HEK293 (cell line): ENCODE measurements around the gene LCOR.

Experiments
- CTCF ChIA-PET: fragments of 350-600 bp; formaldehyde crosslinking; extraction: SDS; loops from one replicate; lab custom pipeline; 2021; ENCODE audit warnings: antibody characterized with exemption; lab: Yijun Ruan, JAX
- POLR2A ChIA-PET: fragments of 300-600 bp; formaldehyde crosslinking; extraction: SDS; loops from one replicate; lab custom pipeline; 2020; ENCODE audit warnings: antibody characterized with exemption, inconsistent platforms; lab: Yijun Ruan, JAX
- H3K27ac ChIP-seq: fragments of 200-500 bp; sonication (Bioruptor generic); 2 replicates; pipeline ENCODE4 v1.5.1; 2014; ENCODE audit warnings: low read depth, low read length, control low read depth, inconsistent platforms; ENCODE audit errors: extremely low read depth
- H3K36me3 ChIP-seq, 2 experiments: fragments of 200-500 bp in 1 of 2; sonication (Bioruptor generic) in 1 of 2; 1 replicate in 1 of 2; 2 replicates in 1 of 2; pipeline ENCODE4 v1.5.1; 2014 to 2017; ENCODE audit warnings: inconsistent platforms in 2 of 2, low read length in 2 of 2; ENCODE audit not compliant: control insufficient read depth in 2 of 2, insufficient read depth in 1 of 2
- H3K4me1 ChIP-seq: fragments of 200-500 bp; sonication (Bioruptor generic); 2 replicates; pipeline ENCODE4 v1.5.1; 2014; ENCODE audit warnings: mild to moderate bottlenecking, low read length, inconsistent platforms; ENCODE audit not compliant: control insufficient read depth, insufficient read depth
- H3K4me3 ChIP-seq: 2 replicates; pipeline ENCODE4 v1.5.1; 2011; ENCODE audit warnings: low read depth, mild to moderate bottlenecking, control low read depth, low read length, moderate library complexity
- H3K9me3 ChIP-seq: fragments of 200-500 bp; sonication (Bioruptor generic); 2 replicates; pipeline ENCODE4 v1.5.1; 2014; ENCODE audit warnings: low read depth, low read length, inconsistent platforms; ENCODE audit not compliant: control insufficient read depth, insufficient read depth
- GLIS1 ChIP-seq: fragments of 450-650 bp; formaldehyde crosslinking; IDR thresholded peaks from 2 replicates; pipeline ENCODE4 v1.5.1; 2016; ENCODE audit warnings: missing biosample characterization, missing genetic modification characterization
- GLIS2 ChIP-seq: fragments of 450-650 bp; formaldehyde crosslinking; IDR thresholded peaks from 2 replicates; pipeline ENCODE4 v1.5.1; 2016; ENCODE audit warnings: missing biosample characterization, missing genetic modification characterization
- HOXD13 ChIP-seq: sonication (generic); formaldehyde crosslinking; IDR thresholded peaks from 2 replicates; pipeline ENCODE4 v1.8.0; 2022; ENCODE audit warnings: missing genetic modification reagents, borderline replicate concordance
- RBAK ChIP-seq: fragments of 450-650 bp; formaldehyde crosslinking; IDR thresholded peaks from 2 replicates; pipeline ENCODE4 v1.5.1; 2016; ENCODE audit warnings: missing biosample characterization, missing genetic modification characterization
- ZBTB17 ChIP-seq: fragments of 450-650 bp; formaldehyde crosslinking; IDR thresholded peaks from 2 replicates; pipeline ENCODE4 v1.5.1; 2016; ENCODE audit warnings: missing biosample characterization, missing genetic modification characterization
- ZEB2 ChIP-seq: fragments of 450-650 bp; formaldehyde crosslinking; IDR thresholded peaks from 2 replicates; pipeline ENCODE4 v1.5.1; 2016; ENCODE audit warnings: missing biosample characterization, missing genetic modification characterization
- ZFHX2 ChIP-seq: fragments of 450-650 bp; formaldehyde crosslinking; conservative IDR thresholded peaks from 2 replicates; pipeline ENCODE4 v1.5.1; 2016; ENCODE audit warnings: missing biosample characterization, missing genetic modification characterization
- ZNF175 ChIP-seq: fragments of 450-650 bp; formaldehyde crosslinking; IDR thresholded peaks from 2 replicates; pipeline ENCODE4 v1.5.1; 2016; ENCODE audit warnings: missing biosample characterization, missing genetic modification characterization
- ZNF324 ChIP-seq: fragments of 450-650 bp; formaldehyde crosslinking; IDR thresholded peaks from 2 replicates; pipeline ENCODE4 v1.5.1; 2016; ENCODE audit warnings: missing biosample characterization, missing genetic modification characterization
- ZNF404 ChIP-seq: fragments of 450-650 bp; formaldehyde crosslinking; IDR thresholded peaks from 2 replicates; pipeline ENCODE4 v1.5.1; 2017; ENCODE audit warnings: missing biosample characterization, missing genetic modification characterization
- ZNF416 ChIP-seq: fragments of 450-650 bp; formaldehyde crosslinking; IDR thresholded peaks from 2 replicates; pipeline ENCODE4 v1.5.1; 2016; ENCODE audit warnings: missing biosample characterization, missing genetic modification characterization
- ZNF501 ChIP-seq: fragments of 450-650 bp; formaldehyde crosslinking; IDR thresholded peaks from 2 replicates; pipeline ENCODE4 v1.5.1; 2016; ENCODE audit warnings: missing biosample characterization, missing genetic modification characterization
- ZNF521 ChIP-seq: fragments of 450-650 bp; formaldehyde crosslinking; IDR thresholded peaks from 2 replicates; pipeline ENCODE4 v1.5.1; 2017; ENCODE audit warnings: missing biosample characterization, mild to moderate bottlenecking, missing genetic modification characterization
- ZNF549 ChIP-seq: fragments of 450-650 bp; IDR thresholded peaks from 2 replicates; pipeline ENCODE4 v1.5.1; 2018; ENCODE audit warnings: missing biosample characterization, missing genetic modification characterization, mild to moderate bottlenecking, inconsistent platforms, moderate library complexity
- ZNF571 ChIP-seq: fragments of 450-650 bp; formaldehyde crosslinking; IDR thresholded peaks from 2 replicates; pipeline ENCODE4 v1.5.0; 2017; ENCODE audit warnings: missing biosample characterization, missing genetic modification characterization
- ZNF600 ChIP-seq: fragments of 450-650 bp; formaldehyde crosslinking; IDR thresholded peaks from 2 replicates; pipeline ENCODE4 v1.5.1; 2016; ENCODE audit warnings: missing biosample characterization, missing genetic modification characterization
- ZNF654 ChIP-seq: fragments of 450-650 bp; formaldehyde crosslinking; IDR thresholded peaks from 2 replicates; pipeline ENCODE4 v1.5.1; 2016; ENCODE audit warnings: low read depth, missing biosample characterization, missing genetic modification characterization
- ZNF664 ChIP-seq: fragments of 450-650 bp; formaldehyde crosslinking; IDR thresholded peaks from 2 replicates; pipeline ENCODE4 v1.5.1; 2016; ENCODE audit warnings: missing biosample characterization, missing genetic modification characterization
- ZNF785 ChIP-seq: fragments of 450-650 bp; formaldehyde crosslinking; IDR thresholded peaks from 2 replicates; pipeline ENCODE4 v1.5.1; 2016; ENCODE audit warnings: missing biosample characterization, missing genetic modification characterization
- ZNF792 ChIP-seq: fragments of 450-650 bp; formaldehyde crosslinking; IDR thresholded peaks from 2 replicates; pipeline ENCODE4 v1.5.1; 2016; ENCODE audit warnings: missing biosample characterization, missing genetic modification characterization
- TF ChIP-seq, protein P1 (sequence below): fragments of 450-650 bp; formaldehyde crosslinking; IDR thresholded peaks from 2 replicates; pipeline ENCODE4 v1.5.1; 2017; ENCODE audit warnings: missing biosample characterization, missing genetic modification characterization
- TF ChIP-seq, protein P2 (sequence below): fragments of 450-650 bp; formaldehyde crosslinking; IDR thresholded peaks from 2 replicates; pipeline ENCODE4 v1.5.1; 2017; ENCODE audit warnings: missing biosample characterization, missing genetic modification characterization

The LCOR gene

DNA sequence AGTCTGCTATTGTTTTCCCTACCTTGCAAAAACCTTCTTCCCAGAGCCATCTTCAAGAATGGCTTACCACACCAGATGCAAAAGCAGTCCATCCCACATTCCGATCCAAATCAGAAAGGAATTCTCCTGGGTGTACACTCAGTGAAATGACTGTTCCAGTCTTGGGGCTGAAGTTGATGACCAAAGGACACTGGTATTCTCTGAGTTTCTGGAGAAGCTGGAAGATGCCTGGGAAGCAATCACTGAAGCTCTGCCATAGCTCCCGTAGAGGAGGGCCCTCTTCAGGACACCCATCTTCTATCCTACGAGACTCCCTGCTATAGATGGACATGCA is 155.7 kb downstream of the LCOR start:
- H3K4me1 ChIP-seq, result no peaks in the 10 kb centered on the region
- TF ChIP-seq ZNF521 (no peak), ZNF571 (no peak)
- TF ChIP-seq, all 188 proteins: peak for 0
- no peaks in the 10 kb centered on the region for H3K36me3 ChIP-seq
- ChIA-PET POLR2A (no interaction called here), CTCF (interaction anchor here (0.6 to 1.2 kb wide), 2 partner anchors 38 to 968 kb away, joined by 3 to 7 read pairs; no protein-coding TSS in a partner anchor)
- no peak overlapping the region for H3K27ac ChIP-seq
- no peaks in the 10 kb centered on the region for H3K9me3 ChIP-seq
- no peak overlapping the region for H3K4me3 ChIP-seq

DNA sequence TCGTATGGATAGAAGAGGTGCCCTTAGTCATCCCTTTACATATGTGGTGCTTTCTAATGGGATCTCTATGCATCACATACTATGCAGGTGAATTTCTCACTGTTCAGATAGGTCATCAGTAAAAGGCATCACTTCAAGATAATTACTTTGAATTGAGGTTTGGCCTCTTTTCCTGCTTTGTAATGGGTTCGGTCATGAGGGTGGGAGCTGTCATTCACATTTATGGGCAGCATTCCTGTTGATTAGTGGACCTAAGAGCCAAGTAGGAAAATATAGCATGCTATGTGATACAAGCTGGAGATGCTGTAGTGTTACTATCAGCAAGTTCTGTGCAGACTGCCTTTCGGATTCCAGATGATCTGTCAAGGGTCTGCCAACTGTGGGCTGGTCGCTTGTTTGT is 156.3 kb downstream of the LCOR start:
- Histone ChIP-seq H3K4me1 (no peaks in the 10 kb centered on the region), H3K27ac (no peak overlapping the region), H3K9me3 (no peaks in the 10 kb centered on the region), H3K4me3 (no peak overlapping the region), H3K36me3 (no peaks in the 10 kb centered on the region)
- ChIA-PET POLR2A (no interaction called here), CTCF (no interaction called here)
- no peak for TF ChIP-seq ZNF324 (tag by site-specific recombination)
- 0 out of 2 replicates have a peak, but pooled peaks have one; percentile 14 for TF ChIP-seq ZBTB17 (tag by site-specific recombination)

DNA sequence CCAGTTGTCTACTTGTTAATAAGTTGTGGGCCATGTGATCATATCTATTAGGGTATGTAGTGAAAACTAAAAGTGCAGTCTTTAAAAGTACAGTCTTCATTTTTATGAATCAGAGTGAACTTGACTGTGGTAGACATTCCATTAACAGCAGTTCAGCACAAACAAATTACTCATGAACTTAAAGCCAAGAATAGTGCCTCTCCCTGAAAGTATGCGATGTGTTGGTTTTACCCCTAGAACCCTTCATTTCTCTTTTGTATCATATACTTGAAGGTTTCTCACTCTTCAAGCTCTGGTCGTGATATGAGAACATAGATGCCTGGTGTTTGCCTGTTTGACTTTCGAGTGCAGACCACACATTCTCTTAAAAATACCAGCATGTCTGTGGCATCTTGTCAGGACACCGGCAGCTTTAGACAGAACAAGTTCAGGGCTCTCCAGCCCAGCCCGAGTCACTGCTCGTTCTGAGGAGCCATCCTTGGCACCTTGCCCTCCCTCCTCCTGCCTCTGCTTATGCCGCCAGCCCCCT is 159.3 kb downstream of the LCOR start:
- Histone ChIP-seq H3K9me3 (no peaks in the 10 kb centered on the region), H3K36me3 (no peaks in the 10 kb centered on the region), H3K27ac (no peak overlapping the region), H3K4me1 (peaks cover 9% of the 10 kb centered on the region), H3K4me3 (no peak overlapping the region)
- POLR2A ChIA-PET, result no interaction called here
- CTCF ChIA-PET, result interaction anchor here (1.2 to 2.5 kb wide), 2 partner anchors 34 to 45 kb away, joined by 6 to 9 read pairs; no protein-coding TSS in a partner anchor
- TF ChIP-seq, protein P1, sequence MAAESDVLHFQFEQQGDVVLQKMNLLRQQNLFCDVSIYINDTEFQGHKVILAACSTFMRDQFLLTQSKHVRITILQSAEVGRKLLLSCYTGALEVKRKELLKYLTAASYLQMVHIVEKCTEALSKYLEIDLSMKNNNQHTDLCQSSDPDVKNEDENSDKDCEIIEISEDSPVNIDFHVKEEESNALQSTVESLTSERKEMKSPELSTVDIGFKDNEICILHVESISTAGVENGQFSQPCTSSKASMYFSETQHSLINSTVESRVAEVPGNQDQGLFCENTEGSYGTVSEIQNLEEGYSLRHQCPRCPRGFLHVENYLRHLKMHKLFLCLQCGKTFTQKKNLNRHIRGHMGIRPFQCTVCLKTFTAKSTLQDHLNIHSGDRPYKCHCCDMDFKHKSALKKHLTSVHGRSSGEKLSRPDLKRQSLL (tag by site-specific recombination), result no peak
- TF ChIP-seq GLIS2 (tag by site-specific recombination) (no peak), ZFHX2 (no peak), ZNF549 (tag by site-specific recombination) (no peak), ZNF416 (no peak), HOXD13 (CRISPR knock-in tag) (no peak), ZNF600 (tag by site-specific recombination) (no peak), ZNF664 (no peak), ZNF785 (tag by site-specific recombination) (no peak), RBAK (tag by site-specific recombination) (no peak), ZEB2 (tag by site-specific recombination) (no peak), ZNF404 (no peak), ZNF654 (no peak), ZNF792 (tag by site-specific recombination) (no peak), GLIS1 (tag by site-specific recombination) (no peak), ZNF175 (tag by site-specific recombination) (no peak), ZNF501 (tag by site-specific recombination) (no peak)
- TF ChIP-seq, protein P2, sequence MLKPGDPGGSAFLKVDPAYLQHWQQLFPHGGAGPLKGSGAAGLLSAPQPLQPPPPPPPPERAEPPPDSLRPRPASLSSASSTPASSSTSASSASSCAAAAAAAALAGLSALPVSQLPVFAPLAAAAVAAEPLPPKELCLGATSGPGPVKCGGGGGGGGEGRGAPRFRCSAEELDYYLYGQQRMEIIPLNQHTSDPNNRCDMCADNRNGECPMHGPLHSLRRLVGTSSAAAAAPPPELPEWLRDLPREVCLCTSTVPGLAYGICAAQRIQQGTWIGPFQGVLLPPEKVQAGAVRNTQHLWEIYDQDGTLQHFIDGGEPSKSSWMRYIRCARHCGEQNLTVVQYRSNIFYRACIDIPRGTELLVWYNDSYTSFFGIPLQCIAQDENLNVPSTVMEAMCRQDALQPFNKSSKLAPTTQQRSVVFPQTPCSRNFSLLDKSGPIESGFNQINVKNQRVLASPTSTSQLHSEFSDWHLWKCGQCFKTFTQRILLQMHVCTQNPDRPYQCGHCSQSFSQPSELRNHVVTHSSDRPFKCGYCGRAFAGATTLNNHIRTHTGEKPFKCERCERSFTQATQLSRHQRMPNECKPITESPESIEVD (tag by site-specific recombination), result no peak
